PFSK-1 (cell line): Measurements from ENCODE around the gene SLCO3A1.

Experiments
- FOXP2 ChIP-seq: optimal IDR thresholded peaks from 2 replicates; pipeline ENCODE3; 2011; ENCODE audit warnings: borderline replicate concordance, control low read depth, inconsistent platforms; ENCODE audit not compliant: insufficient read depth; ENCODE audit errors: extremely low read length, extremely low read depth
- POLR2AphosphoS5 ChIP-seq: IDR thresholded peaks from 2 replicates; pipeline ENCODE4 v1.6.1; 2012; ENCODE audit warnings: low read depth, mild to moderate bottlenecking, control low read depth, low read length, moderate library complexity
- REST ChIP-seq, 2 experiments: IDR thresholded peaks; 2 replicates each; pipeline versions ENCODE4 v1.6.1 to v1.8.0; 2011 to 2012; ENCODE audit warnings: low read depth in 2 of 2, low read length in 2 of 2, control low read depth in 1 of 2, inconsistent platforms in 1 of 2, mild to moderate bottlenecking in 1 of 2, moderate library complexity in 1 of 2; ENCODE audit not compliant: insufficient read depth in 1 of 2
- SIN3A ChIP-seq: IDR thresholded peaks from 2 replicates; pipeline ENCODE4 v1.6.1; 2012; ENCODE audit warnings: mild to moderate bottlenecking, low read length, moderate library complexity, borderline replicate concordance; ENCODE audit not compliant: insufficient read depth
- TAF1 ChIP-seq: IDR thresholded peaks from 2 replicates; pipeline ENCODE4 v1.6.1; 2012; ENCODE audit warnings: low read length, control low read depth, borderline replicate concordance; ENCODE audit not compliant: insufficient read depth

Gene SLCO3A1

GRCh38 chr15:92167451-92167850 lies 313.9 kb downstream of the SLCO3A1 start:
- no peak for TF ChIP-seq REST (IDR thresholded peaks at IDR 0.05; ENCODE audit: insufficient read depth in 1 of 2, low read depth in 2 of 2, low read length in 2 of 2)
- no peak for TF ChIP-seq POLR2AphosphoS5
- no peak for TF ChIP-seq FOXP2
- TF ChIP-seq SIN3A = no peak
- TF ChIP-seq TAF1 = no peak

- TF ChIP-seq SIN3A (no peak), POLR2AphosphoS5 (no peak), REST (IDR thresholded peaks at IDR 0.05; ENCODE audit: insufficient read depth in 1 of 2, low read depth in 2 of 2, low read length in 2 of 2) (no peak), FOXP2 (no peak), TAF1 (no peak)
Observed at GRCh38 chr15:92168066-92168683, 314.7 kb downstream of the SLCO3A1 start.

GRCh38 chr15:92170897-92171296 lies 317.4 kb downstream of the SLCO3A1 start:
- TF ChIP-seq TAF1 = no peak
- no peak for TF ChIP-seq POLR2AphosphoS5
- no peak for TF ChIP-seq FOXP2
- TF ChIP-seq REST (IDR thresholded peaks at IDR 0.05; ENCODE audit: insufficient read depth in 1 of 2, low read depth in 2 of 2, low read length in 2 of 2) = no peak
- TF ChIP-seq SIN3A = no peak

- TF ChIP-seq TAF1 (no peak), POLR2AphosphoS5 (no peak), SIN3A (no peak)
Observed at GRCh38 chr15:92178911-92179310, 325.4 kb downstream of the SLCO3A1 start.

- no peak for TF ChIP-seq FOXP2
- TF ChIP-seq POLR2AphosphoS5 = no peak
- TF ChIP-seq TAF1 = no peak
- TF ChIP-seq SIN3A = no peak
- no peak for TF ChIP-seq REST (IDR thresholded peaks at IDR 0.05; ENCODE audit: insufficient read depth in 1 of 2, low read depth in 2 of 2, low read length in 2 of 2)
Observed at GRCh38 chr15:92184142-92184541, 330.6 kb downstream of the SLCO3A1 start.
